Activated naive CD8-positive, alpha-beta T cell treated with anti-CD3 and anti-CD28 coated beads, Interleukin-2, amount 50 U/mL, for 16 hours (primary cell): ENCODE data around the gene VTN.

Source experiments
- DNase-seq: peaks from one replicate; pipeline ENCODE4 v3.0.0-alpha.2; 2020; ENCODE audit warnings: low read depth, low spot score

Gene VTN

GRCh38 chr17:28395426-28395825 is 25.3 kb upstream of the VTN start:
- DNase-seq, result no peak

- DNase-seq, result no peak
Measured at GRCh38 chr17:28394337-28395116, 24.4 kb upstream of the VTN start.

- DNase-seq, result no peak
Measured at GRCh38 chr17:28392491-28392890, 22.4 kb upstream of the VTN start.

- DNase-seq, result no peak
Measured at GRCh38 chr17:28391401-28391800, 21.3 kb upstream of the VTN start.

- DNase-seq, result no peak
Measured at GRCh38 chr17:28390984-28391383, 20.9 kb upstream of the VTN start.

- DNase-seq, result no peak
Measured at GRCh38 chr17:28390563-28390962, 20.5 kb upstream of the VTN start.

GRCh38 chr17:28390141-28390540 is 20.0 kb upstream of the VTN start:
- DNase-seq, result no peak

GRCh38 chr17:28388106-28388505 is 18.0 kb upstream of the VTN start:
- DNase-seq, result no peak

GRCh38 chr17:28386391-28386790 is 16.3 kb upstream of the VTN start:
- DNase-seq, result no peak

- no peak for DNase-seq
Measured at GRCh38 chr17:28385406-28385805, 15.3 kb upstream of the VTN start.

GRCh38 chr17:28385037-28385400 is 14.9 kb upstream of the VTN start:
- DNase-seq, result no peak

GRCh38 chr17:28384281-28385036 is 14.4 kb upstream of the VTN start:
- peak; percentile 20 for DNase-seq

- no peak for DNase-seq
Measured at GRCh38 chr17:28381141-28381825, 11.2 kb upstream of the VTN start.

- DNase-seq, result no peak
Measured at GRCh38 chr17:28379814-28380801, 10.0 kb upstream of the VTN start.

- DNase-seq, result no peak
Measured at GRCh38 chr17:28372945-28373274, 2.8 kb upstream of the VTN start.

GRCh38 chr17:28372203-28372944 is 2.3 kb upstream of the VTN start:
- DNase-seq, result no peak

- peak; percentile 73 for DNase-seq
Measured at GRCh38 chr17:28371245-28372202, 1.4 kb upstream of the VTN start, which contains the start of gene SARM1. Gene SARM1 (plus strand): TSS chr17:28371694. CDS start chr17:28372033, 339 bp downstream.

GRCh38 chr17:28370744-28371103 is 617 bp upstream of the VTN start:
- no peak for DNase-seq

GRCh38 chr17:28369684-28370034 is 448 bp downstream of the VTN start:
- no peak for DNase-seq
